H9 (cell line): ENCODE results near the gene ABHD16B. TPM values are rescaled to one million over a fixed set of nuclear protein-coding genes. Genes with fewer than 3 reads are reported as not detected.

Experiments
- DNase-seq: peaks from one replicate; pipeline ENCODE4 v3.0.0-alpha.2; 2017
- H2AFZ ChIP-seq: one replicate; pipeline ENCODE4 v1.6.1; 2013; ENCODE audit warnings: mild to moderate bottlenecking, low read length, control low read depth, moderate library complexity
- H2AK5ac ChIP-seq: 2 replicates; pipeline ENCODE4 v1.6.1; 2013; ENCODE audit warnings: low read length, control low read depth, mixed read lengths; ENCODE audit not compliant: insufficient read length
- H2BK120ac ChIP-seq: one replicate; pipeline ENCODE4 v1.6.1; 2013; ENCODE audit warnings: low read depth, mild to moderate bottlenecking, low read length, control low read depth, inconsistent platforms; ENCODE audit not compliant: poor library complexity, severe bottlenecking
- H2BK12ac ChIP-seq: 2 replicates; pipeline ENCODE4 v1.6.1; 2013; ENCODE audit warnings: low read length, control low read depth, mixed read lengths, low read depth; ENCODE audit not compliant: insufficient read length
- H2BK15ac ChIP-seq: 2 replicates; pipeline ENCODE4 v1.6.1; 2013; ENCODE audit warnings: low read depth, low read length, control low read depth
- H2BK20ac ChIP-seq: one replicate; pipeline ENCODE4 v1.6.1; 2013; ENCODE audit warnings: low read depth, mild to moderate bottlenecking, low read length, control low read depth, inconsistent platforms; ENCODE audit not compliant: poor library complexity, severe bottlenecking
- H2BK5ac ChIP-seq: 2 replicates; pipeline ENCODE4 v1.6.1; 2013; ENCODE audit warnings: low read length, control low read depth, mixed read lengths; ENCODE audit not compliant: insufficient read length
- H3K14ac ChIP-seq: 2 replicates; pipeline ENCODE4 v1.6.1; 2013; ENCODE audit warnings: low read length, control low read depth; ENCODE audit not compliant: insufficient read depth
- H3K18ac ChIP-seq: 2 replicates; pipeline ENCODE4 v1.6.1; 2013; ENCODE audit warnings: low read depth, mild to moderate bottlenecking, mixed read lengths, low read length, control low read depth; ENCODE audit not compliant: insufficient read length
- H3K23ac ChIP-seq: 2 replicates; pipeline ENCODE4 v1.6.1; 2013; ENCODE audit warnings: low read length, control low read depth, mixed read lengths, low read depth; ENCODE audit not compliant: insufficient read length
- H3K23me2 ChIP-seq: 2 replicates; pipeline ENCODE4 v1.6.1; 2013; ENCODE audit warnings: low read depth, mild to moderate bottlenecking, mixed read lengths, low read length, control low read depth; ENCODE audit not compliant: insufficient read length, poor library complexity, severe bottlenecking
- H3K27ac ChIP-seq: 2 replicates; pipeline ENCODE4 v1.5.1; 2013; ENCODE audit warnings: low read length, control low read depth, mixed read lengths, low read depth; ENCODE audit not compliant: insufficient read length
- H3K27me3 ChIP-seq: 2 replicates; pipeline ENCODE4 v1.6.1; 2013; ENCODE audit warnings: low read length, control low read depth, inconsistent platforms; ENCODE audit not compliant: insufficient read depth
- H3K4ac ChIP-seq: 2 replicates; pipeline ENCODE4 v1.6.1; 2013; ENCODE audit warnings: low read depth, mild to moderate bottlenecking, control low read depth, inconsistent platforms, low read length, moderate library complexity
- H3K4me1 ChIP-seq: 2 replicates; pipeline ENCODE4 v1.6.1; 2013; ENCODE audit warnings: low read length, control low read depth, inconsistent platforms; ENCODE audit not compliant: insufficient read depth
- H3K4me2 ChIP-seq: 2 replicates; pipeline ENCODE4 v1.6.1; 2013; ENCODE audit warnings: low read length, control low read depth, mixed read lengths; ENCODE audit not compliant: insufficient read length, insufficient read depth
- H3K56ac ChIP-seq: 2 replicates; pipeline ENCODE4 v1.6.1; 2013; ENCODE audit warnings: low read depth, mild to moderate bottlenecking, mixed read lengths, low read length, control low read depth; ENCODE audit not compliant: insufficient read length
- H3K79me1 ChIP-seq: 2 replicates; pipeline ENCODE4 v1.6.1; 2013; ENCODE audit warnings: low read depth, mild to moderate bottlenecking, moderate library complexity, low read length, control low read depth, inconsistent platforms; ENCODE audit not compliant: insufficient read depth, poor library complexity, severe bottlenecking
- H3K79me2 ChIP-seq: 2 replicates; pipeline ENCODE4 v1.6.1; 2013; ENCODE audit warnings: low read length, control low read depth, inconsistent platforms; ENCODE audit not compliant: insufficient read depth
- H3K9ac ChIP-seq: 2 replicates; pipeline ENCODE4 v1.6.1; 2013; ENCODE audit warnings: low read length, control low read depth, mixed read lengths; ENCODE audit not compliant: insufficient read length; ENCODE audit errors: extremely low read depth
- H3K9me3 ChIP-seq: one replicate; pipeline ENCODE4 v1.6.1; 2013; ENCODE audit warnings: low read depth, low read length, inconsistent platforms; ENCODE audit not compliant: control insufficient read depth
- H3T11ph ChIP-seq: one replicate; pipeline ENCODE4 v1.6.1; 2013; ENCODE audit warnings: mild to moderate bottlenecking, low read length, control low read depth, inconsistent platforms
- H4K20me1 ChIP-seq: one replicate; pipeline ENCODE4 v1.6.1; 2013; ENCODE audit not compliant: control insufficient read depth, insufficient read length, insufficient read depth
- H4K5ac ChIP-seq: 2 replicates; pipeline ENCODE4 v1.6.1; 2013; ENCODE audit warnings: low read depth, mild to moderate bottlenecking, mixed read lengths, low read length, control low read depth; ENCODE audit not compliant: insufficient read length
- H4K8ac ChIP-seq: replicated peaks from 2 replicates; pipeline ENCODE4 v1.6.1; 2013; ENCODE audit warnings: low read length, control low read depth, mixed read lengths, low read depth; ENCODE audit not compliant: insufficient read length
- H4K91ac ChIP-seq: 2 replicates; pipeline ENCODE4 v1.6.1; 2013; ENCODE audit warnings: low read depth, mild to moderate bottlenecking, moderate library complexity, mixed read lengths, low read length, control low read depth; ENCODE audit not compliant: insufficient read length
- H3K27ac Mint-ChIP-seq, 3 experiments: 2 replicates in 2 of 3; 3 replicates in 1 of 3; pipeline ENCODE4 v1.8.0; 2020 to 2021; ENCODE audit warnings: mixed read lengths in 3 of 3, mild to moderate bottlenecking in 1 of 3, moderate library complexity in 1 of 3
- H3K27me3 Mint-ChIP-seq: 2 replicates; pipeline ENCODE4 v1.8.0; 2021; ENCODE audit warnings: low read depth, mild to moderate bottlenecking, moderate library complexity, mixed read lengths
- H3K36me3 Mint-ChIP-seq, 3 experiments: 2 replicates in 2 of 3; 3 replicates in 1 of 3; pipeline ENCODE4 v1.8.0; 2020 to 2021; ENCODE audit warnings: low read depth in 3 of 3, mixed read lengths in 3 of 3; ENCODE audit not compliant: insufficient read depth in 1 of 3
- H3K4me1 Mint-ChIP-seq, 2 experiments: 2 replicates each; pipeline ENCODE4 v1.8.0; 2020; ENCODE audit warnings: mixed read lengths in 2 of 2
- H3K4me3 Mint-ChIP-seq, 2 experiments: 2 replicates in 1 of 2; 3 replicates in 1 of 2; pipeline ENCODE4 v1.8.0; 2020 to 2021; ENCODE audit warnings: mild to moderate bottlenecking in 2 of 2, mixed read lengths in 2 of 2, moderate library complexity in 1 of 2
- H3K9me3 Mint-ChIP-seq, 2 experiments: 2 replicates in 1 of 2; 3 replicates in 1 of 2; pipeline ENCODE4 v1.8.0; 2020; ENCODE audit warnings: mild to moderate bottlenecking in 2 of 2, mixed read lengths in 2 of 2, moderate library complexity in 1 of 2
- CTCF ChIP-seq: fragments of 200-600 bp; sonication (generic); conservative IDR thresholded peaks from 3 replicates; pipeline ENCODE4 v1.8.0; 2021; ENCODE audit warnings: antibody characterized with exemption, mild to moderate bottlenecking
- WGBS: extraction: QIAGEN DNeasy Blood & Tissue Kit; methylation state at CpG from one replicate; pipeline ENCODE4 v1.1.7; 2013; ENCODE audit warnings: missing lambda C conversion rate, low lambda C conversion rate, mixed read lengths; ENCODE audit not compliant: insufficient read length; ENCODE audit errors: extremely low coverage; 5-methylcytosine and 5-hydroxymethylcytosine counted together
- total RNA-seq: library from RNA; stranded (reverse); gene quantifications from 2 replicates; pipeline ENCODE4 v1.2.1, GENCODE V29; 2021

The ABHD16B gene
- total RNA-seq, 1 experiment from 2014 or later = not detected

GRCh38 chr20:63876489-63877036, 15.3 kb downstream of the ABHD16B start:
- no peak overlapping the region for H2BK120ac ChIP-seq
- Mint-ChIP-seq H3K27ac (no peak overlapping the region), H3K9me3 (no peaks in the 10 kb centered on the region), H3K4me1 (no peaks in the 10 kb centered on the region), H3K4me3 (no peak overlapping the region), H3K36me3 (peaks cover 25 to 65% (median 64%) of the 10 kb centered on the region in 3 experiments; a peak in 6 of 7 replicates), H3K27me3 (no peaks in the 10 kb centered on the region)
- no peaks in the 10 kb centered on the region for H4K20me1 ChIP-seq
- no peak overlapping the region for H3K27ac ChIP-seq
- no peak overlapping the region for H2BK15ac ChIP-seq
- H3K4ac ChIP-seq = no peak overlapping the region
- no peaks in the 10 kb centered on the region for H3K4me1 ChIP-seq
- TF ChIP-seq CTCF = no peak
- H2AFZ ChIP-seq = no peak overlapping the region
- no peak overlapping the region for H3K23ac ChIP-seq
- no peaks in the 10 kb centered on the region for H3K9me3 ChIP-seq
- no peak overlapping the region for H3K14ac ChIP-seq
- H3K18ac ChIP-seq = no peak overlapping the region
- H2AK5ac ChIP-seq = no peak overlapping the region
- DNase-seq = no peak
- H3K79me2 ChIP-seq = no peaks in the 10 kb centered on the region
- H3K27me3 ChIP-seq = no peaks in the 10 kb centered on the region
- H2BK5ac ChIP-seq = no peak overlapping the region
- H4K8ac ChIP-seq = no peak overlapping the region
- WGBS = no CpG with 5 or more reads among the region's 19 CpGs
- H2BK20ac ChIP-seq = no peak overlapping the region
- H3K4me2 ChIP-seq = no peak overlapping the region
- no peak overlapping the region for H3T11ph ChIP-seq
- H2BK12ac ChIP-seq = no peak overlapping the region
- no peak overlapping the region for H4K91ac ChIP-seq
- no peaks in the 10 kb centered on the region for H3K23me2 ChIP-seq
- H3K79me1 ChIP-seq = peaks cover 4% of the 10 kb centered on the region
- H4K5ac ChIP-seq = no peak overlapping the region
- no peak overlapping the region for H3K56ac ChIP-seq
- no peak overlapping the region for H3K9ac ChIP-seq
